Suppressor macrophage treated with lipopolysaccharide for 1 hour (primary cell): ENCODE data around the gene SFPQ.
"Not testable (repeated sequence)": the region's sequence is repeated elsewhere in the genome, so short reads cannot be mapped to it uniquely, and the experiment has no call there.

Source experiments
- DNase-seq, 3 donors: peaks; one replicate each; pipeline ENCODE4 v3.0.0-alpha.2; 2020 to 2022

The SFPQ gene

GRCh38 chr1:35186239-35186638, 6.7 kb downstream of the SFPQ start:
- no peak for DNase-seq

GRCh38 chr1:35185200-35185599, 7.7 kb downstream of the SFPQ start:
- DNase-seq, result no peak

GRCh38 chr1:35184495-35185199, 8.3 kb downstream of the SFPQ start:
- DNase-seq, result no peak

GRCh38 chr1:35181790-35182455, 11.0 kb downstream of the SFPQ start:
- DNase-seq, result no peak

- DNase-seq, result no peak
Observed at GRCh38 chr1:35180776-35181374, 12.1 kb downstream of the SFPQ start.

- DNase-seq, result no peak
Observed at GRCh38 chr1:35179908-35180307, 13.0 kb downstream of the SFPQ start.

- DNase-seq, result no peak
Observed at GRCh38 chr1:35178874-35179380, 14.0 kb downstream of the SFPQ start.

GRCh38 chr1:35178295-35178695, 14.7 kb downstream of the SFPQ start:
- no peak for DNase-seq

GRCh38 chr1:35177237-35177786, 15.6 kb downstream of the SFPQ start:
- DNase-seq, result no peak

GRCh38 chr1:35175602-35176001, 17.3 kb downstream of the SFPQ start:
- no peak for DNase-seq

- DNase-seq, result no peak
Observed at GRCh38 chr1:35175098-35175576, 17.8 kb downstream of the SFPQ start.

- DNase-seq, result no peak
Observed at GRCh38 chr1:35173909-35174540, 18.9 kb downstream of the SFPQ start.

- no peak for DNase-seq
Observed at GRCh38 chr1:35173491-35173890, 19.5 kb downstream of the SFPQ start.

GRCh38 chr1:35172022-35172421, 20.9 kb downstream of the SFPQ start:
- DNase-seq, result no peak

- no peak for DNase-seq
Observed at GRCh38 chr1:35171579-35171978, 21.4 kb downstream of the SFPQ start.

- DNase-seq, result no peak
Observed at GRCh38 chr1:35164893-35165292, 28.1 kb downstream of the SFPQ start.

- no peak for DNase-seq
Observed at GRCh38 chr1:35151220-35151619, 41.7 kb downstream of the SFPQ start.

- DNase-seq, result not testable (repeated sequence)
Observed at GRCh38 chr1:35145892-35146549, 46.9 kb downstream of the SFPQ start.

- DNase-seq, result no peak
Observed at GRCh38 chr1:35143737-35144508, 49.0 kb downstream of the SFPQ start.

GRCh38 chr1:35142728-35143127, 50.2 kb downstream of the SFPQ start:
- not testable (repeated sequence) for DNase-seq

- DNase-seq, result not testable (repeated sequence)
Observed at GRCh38 chr1:35142294-35142693, 50.7 kb downstream of the SFPQ start.

- not testable (repeated sequence) for DNase-seq
Observed at GRCh38 chr1:35137590-35137989, 55.4 kb downstream of the SFPQ start.
